H1 (cell line): ENCODE results near the gene CDK5R1. TPM values are rescaled to one million over a fixed set of nuclear protein-coding genes. Genes with fewer than 3 reads are reported as not detected.

Experiments
- CTCF ChIA-PET: fragments of 300-600 bp; sonication (Branson Sonifier 250); formaldehyde crosslinking; loops from one replicate; lab custom pipeline; 2021; ENCODE audit not compliant: partially characterized antibody; lab: Charles Lee
- POLR2A ChIA-PET: fragments of 300-600 bp; sonication (Branson Sonifier 250); formaldehyde crosslinking; loops from one replicate; lab custom pipeline; 2021; ENCODE audit warnings: inconsistent platforms; ENCODE audit not compliant: partially characterized antibody; lab: Charles Lee
- DNase-seq, 2 experiments: peaks; one replicate each; pipeline versions ENCODE4 v3.0.0 to v3.0.0-alpha.2; 2010 to 2022; ENCODE audit warnings: low spot score in 2 of 2, low read depth in 1 of 2, mixed read lengths in 1 of 2
- FAIRE-seq: peaks from 2 replicates; lab custom pipeline; 2011; peaks lifted over from hg19 to GRCh38; lab: Jason Lieb, UNC
- H2AFZ ChIP-seq: 2 replicates; pipeline ENCODE4 v1.8.1; 2012; ENCODE audit warnings: low read length, inconsistent platforms
- H2AK5ac ChIP-seq: 2 replicates; pipeline ENCODE4 v1.6.1; 2013; ENCODE audit warnings: low read depth, low read length
- H2BK120ac ChIP-seq: replicated peaks from 2 replicates; pipeline ENCODE3; 2013; ENCODE audit warnings: low read depth, low read length, inconsistent platforms
- H2BK12ac ChIP-seq: 2 replicates; pipeline ENCODE4 v1.6.1; 2013; ENCODE audit warnings: low read depth, low read length
- H2BK15ac ChIP-seq: 2 replicates; pipeline ENCODE4 v1.6.1; 2013; ENCODE audit warnings: low read length
- H2BK20ac ChIP-seq: 2 replicates; pipeline ENCODE4 v1.6.1; 2013; ENCODE audit warnings: low read length
- H2BK5ac ChIP-seq: 2 replicates; pipeline ENCODE4 v1.6.1; 2013; ENCODE audit warnings: low read depth, low read length
- H3K14ac ChIP-seq: 2 replicates; pipeline ENCODE4 v1.6.1; 2013; ENCODE audit warnings: inconsistent platforms; ENCODE audit not compliant: insufficient read length
- H3K18ac ChIP-seq: 2 replicates; pipeline ENCODE4 v1.6.1; 2013; ENCODE audit warnings: low read length; ENCODE audit errors: extremely low read depth
- H3K23ac ChIP-seq: 2 replicates; pipeline ENCODE4 v1.6.1; 2013; ENCODE audit warnings: inconsistent platforms; ENCODE audit not compliant: insufficient read length
- H3K23me2 ChIP-seq: 2 replicates; pipeline ENCODE4 v1.6.1; 2013; ENCODE audit warnings: low read depth, low read length
- H3K27ac ChIP-seq: 2 replicates; pipeline ENCODE4 v1.6.1; 2011; ENCODE audit warnings: low read depth, low read length, inconsistent platforms
- H3K27me3 ChIP-seq, 4 experiments: replicated peaks in 1 of 4; 1 replicate in 1 of 4; 2 replicates in 3 of 4; pipeline versions ENCODE4 v1.6.1 to v1.8.1; 2011 to 2013; ENCODE audit warnings: low read length in 3 of 4, mild to moderate bottlenecking in 3 of 4, inconsistent platforms in 2 of 4, mixed read lengths in 2 of 4, moderate library complexity in 1 of 4; ENCODE audit not compliant: control insufficient read depth in 3 of 4, insufficient read depth in 3 of 4; ENCODE audit errors: extremely low read depth in 1 of 4
- H3K36me3 ChIP-seq, 4 experiments: 2 replicates each; pipeline versions ENCODE4 v1.6.1 to v1.8.1; 2011 to 2013; ENCODE audit warnings: mild to moderate bottlenecking in 4 of 4, low read length in 3 of 4, moderate library complexity in 2 of 4, control low read depth in 1 of 4, inconsistent platforms in 1 of 4; ENCODE audit not compliant: insufficient read depth in 4 of 4, control insufficient read depth in 2 of 4
- H3K4ac ChIP-seq: replicated peaks from 2 replicates; pipeline ENCODE3; 2013; ENCODE audit warnings: low read length, low read depth, mixed read lengths, inconsistent platforms; ENCODE audit not compliant: insufficient read length
- H3K4me1 ChIP-seq, 4 experiments: replicated peaks in 1 of 4; 1 replicate in 1 of 4; 2 replicates in 3 of 4; pipeline versions ENCODE4 v1.6.1 to v1.8.1; 2011 to 2013; ENCODE audit warnings: low read length in 3 of 4, inconsistent platforms in 2 of 4, mixed read lengths in 1 of 4; ENCODE audit not compliant: insufficient read depth in 4 of 4, control insufficient read depth in 3 of 4
- H3K4me2 ChIP-seq, 2 experiments: 2 replicates each; pipeline versions ENCODE4 v1.6.1 to v1.8.1; 2011 to 2013; ENCODE audit warnings: low read depth in 2 of 2, low read length in 2 of 2, control low read depth in 1 of 2, inconsistent platforms in 1 of 2, mild to moderate bottlenecking in 1 of 2; ENCODE audit not compliant: insufficient read depth in 1 of 2
- H3K4me3 ChIP-seq, 4 experiments: fragments of 200-600, 300-600 bp in 1 of 4; sonication (generic), shearing (Covaris generic), sonication (Bioruptor Twin) in 1 of 4; 2 replicates each; pipeline versions ENCODE4 v1.5.1 to v1.8.1; 2011 to 2016; ENCODE audit warnings: low read length in 4 of 4, low read depth in 3 of 4, control low read depth in 2 of 4, inconsistent platforms in 2 of 4, mild to moderate bottlenecking in 2 of 4, mixed read lengths in 1 of 4, moderate library complexity in 1 of 4; ENCODE audit not compliant: insufficient read depth in 2 of 4; ENCODE audit errors: extremely low read depth in 1 of 4
- H3K56ac ChIP-seq: replicated peaks from 2 replicates; pipeline ENCODE3; 2013; ENCODE audit warnings: low read depth, mild to moderate bottlenecking, mixed read lengths, low read length, inconsistent platforms; ENCODE audit not compliant: insufficient read length
- H3K79me1 ChIP-seq: 2 replicates; pipeline ENCODE4 v1.6.1; 2013; ENCODE audit warnings: low read depth, low read length, control low read depth
- H3K79me2 ChIP-seq, 2 experiments: 2 replicates each; pipeline versions ENCODE4 v1.6.1 to v1.8.1; 2012 to 2013; ENCODE audit warnings: low read length in 2 of 2, mild to moderate bottlenecking in 2 of 2, inconsistent platforms in 1 of 2; ENCODE audit not compliant: insufficient read depth in 2 of 2, control insufficient read depth in 1 of 2
- H3K9ac ChIP-seq, 4 experiments: replicated peaks in 1 of 4; 1 replicate in 1 of 4; 2 replicates in 3 of 4; pipeline versions ENCODE4 v1.6.1 to v1.8.1; 2011 to 2013; ENCODE audit warnings: low read depth in 3 of 4, low read length in 3 of 4, control low read depth in 2 of 4, mild to moderate bottlenecking in 2 of 4, moderate library complexity in 2 of 4, inconsistent platforms in 1 of 4; ENCODE audit errors: extremely low read depth in 1 of 4
- H3K9me3 ChIP-seq, 2 experiments: 2 replicates each; pipeline versions ENCODE4 v1.6.1 to v1.8.1; 2012 to 2013; ENCODE audit warnings: mild to moderate bottlenecking in 2 of 2, moderate library complexity in 2 of 2, control low read depth in 1 of 2, inconsistent platforms in 1 of 2, low read depth in 1 of 2, low read length in 1 of 2, mixed read lengths in 1 of 2; ENCODE audit not compliant: insufficient read depth in 2 of 2
- H4K20me1 ChIP-seq, 2 experiments: replicated peaks in 1 of 2; 2 replicates each; pipeline versions ENCODE3 to v1.8.1; 2011 to 2013; ENCODE audit warnings: inconsistent platforms in 2 of 2, low read length in 2 of 2, mild to moderate bottlenecking in 1 of 2; ENCODE audit not compliant: insufficient read depth in 2 of 2, control insufficient read depth in 1 of 2
- H4K5ac ChIP-seq: 2 replicates; pipeline ENCODE4 v1.6.1; 2013; ENCODE audit warnings: low read length, low read depth, mixed read lengths, inconsistent platforms; ENCODE audit not compliant: insufficient read length
- H4K8ac ChIP-seq: 2 replicates; pipeline ENCODE4 v1.8.0; 2013; ENCODE audit warnings: mild to moderate bottlenecking, moderate library complexity, low read length, inconsistent platforms; ENCODE audit not compliant: insufficient read depth; ENCODE audit errors: extremely low read depth
- H4K91ac ChIP-seq: replicated peaks from 2 replicates; pipeline ENCODE3; 2013; ENCODE audit warnings: low read length, mixed read lengths, inconsistent platforms; ENCODE audit not compliant: insufficient read length
- KDM1A ChIP-seq: fragments of 200-600, 300-600 bp; sonication (generic); IDR thresholded peaks from 2 replicates; pipeline ENCODE4 v1.7.1; 2016; ENCODE audit warnings: mild to moderate bottlenecking, low read length, borderline replicate concordance
- SP4 ChIP-seq: IDR thresholded peaks from 2 replicates; pipeline ENCODE4 v1.6.1; 2012; ENCODE audit warnings: low read length, inconsistent platforms
- YY1 ChIP-seq: IDR thresholded peaks from 2 replicates; pipeline ENCODE4 v1.6.1; 2011; ENCODE audit warnings: low read depth, mild to moderate bottlenecking, low read length
- WGBS, 2 experiments: shearing (Covaris generic) in 1 of 2; methylation state at CpG; one replicate each; pipeline versions ENCODE4 v1.1.6 to v1.1.7; 2013 to 2015; ENCODE audit warnings: low lambda C conversion rate in 2 of 2, mixed read lengths in 2 of 2, inconsistent platforms in 1 of 2, low coverage in 1 of 2, missing lambda C conversion rate in 1 of 2; ENCODE audit not compliant: insufficient replicate concordance in 2 of 2, insufficient coverage in 1 of 2, insufficient read length in 1 of 2; ENCODE audit errors: extremely low coverage in 1 of 2, missing lambda C conversion rate in 1 of 2; 5-methylcytosine and 5-hydroxymethylcytosine counted together
- polyA plus RNA-seq, 7 experiments: library from polyadenylated mRNA; depleted of rRNA in 3 of 7; stranded (reverse) in 5 of 7; unstranded in 2 of 7; fragments of >200 nt in 5 of 7; fragments of 200-250 nt in 2 of 7; gene quantifications; 1 replicate in 5 of 7; 2 replicates in 1 of 7; 4 replicates in 1 of 7; pipeline versions ENCODE4 v1.2.1 to v1.2.3, GENCODE V29; 2011 to 2013; ENCODE audit warnings: missing spikeins in 2 of 7, mixed read lengths in 2 of 7
- total RNA-seq: library from RNA; stranded (reverse); fragmentation: NEBNext Ultra II Directional; extraction: Animal tissue kit (Norgen Biotek cat#: 25700); gene quantifications from 2 replicates; pipeline ENCODE4 v1.2.1, GENCODE V29; 2021

The CDK5R1 gene
- total and polyA plus RNA-seq, 2 of the 8 experiments (the other 6 are each of a cell fraction or from before 2014, with no cell fraction given): 2.7 to 9.9 TPM

DNA sequence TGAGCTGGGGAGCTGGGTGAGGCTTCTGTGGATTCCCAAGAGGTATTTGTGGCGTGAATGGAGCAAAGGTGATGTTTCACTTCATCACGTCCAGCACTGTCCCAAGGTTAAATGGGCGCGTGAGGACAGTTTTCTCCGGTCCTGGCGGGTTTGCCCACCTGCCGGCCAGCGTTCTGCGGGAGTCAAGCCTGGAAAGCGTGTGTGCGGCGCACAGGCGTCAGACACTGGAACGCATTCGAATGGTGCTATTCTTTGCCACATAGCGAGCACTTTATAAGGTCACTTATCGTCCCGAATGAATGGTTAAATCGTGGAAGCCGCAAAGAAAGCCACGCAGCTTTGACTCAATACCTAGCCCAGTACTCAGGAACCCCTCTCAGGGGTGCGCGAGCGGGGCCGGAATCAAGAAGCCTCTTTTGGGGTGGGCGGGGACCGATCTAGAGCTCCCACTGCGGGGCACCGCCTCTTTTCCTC, 42.9 kb upstream of the CDK5R1 start:
- Histone ChIP-seq H4K20me1 (peaks cover 3 to 6% of the 10 kb centered on the region in 2 experiments), H3K27me3 (peaks cover 0 to 2% (median 0%) of the 10 kb centered on the region in 4 experiments; a peak in 1 of 7 replicates), H2AK5ac (no peak overlapping the region), H4K91ac (no peak overlapping the region), H3K79me2 (peaks cover 18 to 43% of the 10 kb centered on the region in 2 experiments), H3K9me3 (peaks cover 9% of the 10 kb centered on the region in 2 experiments; a peak in 3 of 4 replicates), H3K4me1 (peaks cover 0 to 4% (median 1%) of the 10 kb centered on the region in 4 experiments; a peak in 2 of 7 replicates), H3K56ac (no peak overlapping the region), H3K23ac (no peak overlapping the region), H2BK20ac (0 out of 2 replicates have a peak overlapping the region, but pooled peaks have one; percentile 35), H2BK120ac (no peak overlapping the region), H4K8ac (no peak overlapping the region), H2BK5ac (no peak overlapping the region), H2BK15ac (no peak overlapping the region), H3K36me3 (peaks cover 0 to 21% (median 5%) of the 10 kb centered on the region in 4 experiments; a peak in 5 of 8 replicates), H2BK12ac (no peak overlapping the region), H4K5ac (no peak overlapping the region), H3K4me3 (peak overlapping the region in 3 of 4 experiments; percentile 16 to 98 (median 22); a peak in 4 of 8 replicates), H3K79me1 (no peaks in the 10 kb centered on the region; the same call in 1 of the 2 replicates), H3K4me2 (peak overlapping the region; percentile 12 to 28; a peak in 3 of 4 replicates), H3K18ac (no peak overlapping the region; the same call in 1 of the 2 replicates), H3K14ac (no peak overlapping the region), H3K9ac (no peak overlapping the region), H3K23me2 (no peaks in the 10 kb centered on the region), H2AFZ (no peak overlapping the region), H3K27ac (no peak overlapping the region), H3K4ac (no peak overlapping the region)
- ChIA-PET POLR2A (interaction anchor here (0.7 to 3.3 kb wide), 19 partner anchors 8 to 102 kb away, joined by 3 to 15 read pairs (median 5); partner anchors contain the start of genes C17orf75, CDK5R1 and ZNF207), CTCF (interaction anchor here (0.7 to 2.1 kb wide), 19 partner anchors 9 to 311 kb away, joined by 3 to 17 read pairs (median 4); no protein-coding TSS in a partner anchor)
- DNase-seq (no peak), FAIRE-seq (no peak)
- TF ChIP-seq KDM1A: peak; percentile 67; the same call in 1 of the 2 replicates
- TF ChIP-seq YY1: no peak
- TF ChIP-seq SP4: no peak
- 54% methylated on average over 29 of the region's 29 CpGs; no CpG with 5 or more reads in 1 of the 2 experiments for WGBS, 2 experiments
